GM23338 (cell line): ENCODE measurements around the gene TPSAB1. TPM values are rescaled to one million over a fixed set of nuclear protein-coding genes. Genes with fewer than 3 reads are reported as not detected.

Experiments
- ATAC-seq: fragments of 200-7000 bp; cut with Tn5 transposase; 3 replicates; pipeline ENCODE4 v1.9.1; 2020
- DNase-seq: peaks from one replicate; pipeline ENCODE4 v3.0.0-alpha.2; 2015; ENCODE audit warnings: low spot score
- H2AFZ ChIP-seq: fragments of 200-600 bp; sonication (generic); 2 replicates; pipeline ENCODE4 v1.8.0; 2016; ENCODE audit warnings: antibody characterized with exemption, mild to moderate bottlenecking, moderate library complexity
- H3F3A ChIP-seq: fragments of 200-600 bp; sonication (generic); replicated peaks from 2 replicates; pipeline ENCODE4 v1.8.0; 2017; ENCODE audit warnings: antibody characterized with exemption, mixed run types, low read depth
- H3K27ac ChIP-seq: fragments of 200-600 bp; sonication (generic); 2 replicates; pipeline ENCODE4 v1.6.1; 2016; ENCODE audit warnings: low read depth
- H3K27me3 ChIP-seq: fragments of 200-600 bp; sonication (generic); 2 replicates; pipeline ENCODE4 v1.8.0; 2016; ENCODE audit warnings: mild to moderate bottlenecking, mixed run types, moderate library complexity; ENCODE audit not compliant: insufficient read depth
- H3K36me3 ChIP-seq: fragments of 200-600 bp; sonication (generic); 2 replicates; pipeline ENCODE4 v1.8.0; 2016; ENCODE audit warnings: mild to moderate bottlenecking; ENCODE audit not compliant: insufficient read depth
- H3K4me1 ChIP-seq: fragments of 200-600 bp; sonication (generic); 2 replicates; pipeline ENCODE4 v1.8.0; 2016; ENCODE audit warnings: mild to moderate bottlenecking, moderate library complexity; ENCODE audit not compliant: insufficient read depth
- H3K4me2 ChIP-seq: fragments of 200-600 bp; sonication (generic); 2 replicates; pipeline ENCODE4 v1.7.1; 2017; ENCODE audit warnings: mixed run types
- H3K4me3 ChIP-seq: fragments of 200-600 bp; sonication (generic); 2 replicates; pipeline ENCODE4 v1.6.1; 2016; ENCODE audit warnings: mixed run types
- H3K79me2 ChIP-seq: fragments of 200-600 bp; sonication (generic); replicated peaks from 2 replicates; pipeline ENCODE4 v1.8.0; 2017; ENCODE audit warnings: mild to moderate bottlenecking; ENCODE audit not compliant: insufficient read depth
- H3K9me2 ChIP-seq: fragments of 200-600 bp; sonication (generic); 2 replicates; pipeline ENCODE4 v1.8.0; 2017; ENCODE audit not compliant: insufficient read depth
- H4K20me1 ChIP-seq: fragments of 200-600 bp; sonication (generic); replicated peaks from 2 replicates; pipeline ENCODE4 v1.8.0; 2017; ENCODE audit warnings: mild to moderate bottlenecking; ENCODE audit not compliant: insufficient read depth
- H3K27ac Mint-ChIP-seq: 2 replicates; pipeline ENCODE4 v1.8.0; 2020; ENCODE audit warnings: inconsistent platforms, mild to moderate bottlenecking, moderate library complexity, mixed read lengths
- H3K27me3 Mint-ChIP-seq: 3 replicates; pipeline ENCODE4 v1.8.0; 2022; ENCODE audit warnings: low read depth, mild to moderate bottlenecking, moderate library complexity, mixed read lengths, inconsistent platforms; ENCODE audit not compliant: insufficient read depth, poor library complexity
- H3K36me3 Mint-ChIP-seq: 3 replicates; pipeline ENCODE4 v1.8.0; 2021; ENCODE audit warnings: low read depth, mild to moderate bottlenecking, inconsistent platforms, moderate library complexity, mixed read lengths
- H3K4me1 Mint-ChIP-seq: 3 replicates; pipeline ENCODE4 v1.8.0; 2020; ENCODE audit warnings: mild to moderate bottlenecking, inconsistent platforms, mixed read lengths
- H3K4me3 Mint-ChIP-seq: 3 replicates; pipeline ENCODE4 v1.8.0; 2021; ENCODE audit warnings: moderate library complexity, mild to moderate bottlenecking, inconsistent platforms, mixed read lengths
- H3K9me3 Mint-ChIP-seq: 3 replicates; pipeline ENCODE4 v1.8.0; 2020; ENCODE audit warnings: moderate library complexity, mild to moderate bottlenecking, inconsistent platforms, mixed read lengths
- CREB1 ChIP-seq: fragments of 250-450 bp; sonication (Bioruptor Pico); IDR thresholded peaks from 2 replicates; pipeline ENCODE4 v1.5.0; 2020; ENCODE audit warnings: low read depth, mild to moderate bottlenecking, moderate library complexity
- EZH2 ChIP-seq: fragments of 200-600 bp; sonication (generic); IDR thresholded peaks from one replicate; pipeline ENCODE4 v1.8.0; 2017; ENCODE audit warnings: antibody characterized with exemption, mild to moderate bottlenecking, low read depth; ENCODE audit not compliant: unreplicated experiment
- EZH2phosphoT487 ChIP-seq: fragments of 200-600 bp; sonication (generic); IDR thresholded peaks from one replicate; pipeline ENCODE4 v1.8.1; 2018; ENCODE audit warnings: antibody characterized with exemption; ENCODE audit not compliant: unreplicated experiment
- JUNB ChIP-seq: IDR thresholded peaks from one replicate; pipeline ENCODE4 v1.6.1; 2016; ENCODE audit warnings: antibody characterized with exemption; ENCODE audit not compliant: unreplicated experiment
- POLR2AphosphoS5 ChIP-seq: IDR thresholded peaks from 2 replicates; pipeline ENCODE4 v1.6.1; 2016; ENCODE audit warnings: antibody characterized with exemption, low read depth
- polyA plus RNA-seq: library from polyadenylated mRNA; unstranded; fragments of >200 nt; fragmentation: Nextera tagmentation; extraction: Ambion mirVana; gene quantifications from 2 replicates; pipeline ENCODE4 v1.2.1, GENCODE V29; 2016
- total RNA-seq: library from RNA; depleted of rRNA; stranded (reverse); fragments of >200 nt; shearing (Covaris generic); gene quantifications from 2 replicates; pipeline ENCODE4 v1.2.3, GENCODE V29; 2014
- TF ChIP-seq, protein P1 (sequence below): fragments of 250-450 bp; sonication (Bioruptor Pico); IDR thresholded peaks from 2 replicates; pipeline ENCODE4 v1.5.0; 2020; ENCODE audit warnings: mild to moderate bottlenecking, moderate library complexity
- TF ChIP-seq, protein P2 (sequence below): IDR thresholded peaks from 2 replicates; pipeline ENCODE4 v1.6.1; 2016; ENCODE audit warnings: antibody characterized with exemption

TPSAB1 gene
- total and polyA plus RNA-seq, 2 experiments from 2014 or later = not detected

DNA sequence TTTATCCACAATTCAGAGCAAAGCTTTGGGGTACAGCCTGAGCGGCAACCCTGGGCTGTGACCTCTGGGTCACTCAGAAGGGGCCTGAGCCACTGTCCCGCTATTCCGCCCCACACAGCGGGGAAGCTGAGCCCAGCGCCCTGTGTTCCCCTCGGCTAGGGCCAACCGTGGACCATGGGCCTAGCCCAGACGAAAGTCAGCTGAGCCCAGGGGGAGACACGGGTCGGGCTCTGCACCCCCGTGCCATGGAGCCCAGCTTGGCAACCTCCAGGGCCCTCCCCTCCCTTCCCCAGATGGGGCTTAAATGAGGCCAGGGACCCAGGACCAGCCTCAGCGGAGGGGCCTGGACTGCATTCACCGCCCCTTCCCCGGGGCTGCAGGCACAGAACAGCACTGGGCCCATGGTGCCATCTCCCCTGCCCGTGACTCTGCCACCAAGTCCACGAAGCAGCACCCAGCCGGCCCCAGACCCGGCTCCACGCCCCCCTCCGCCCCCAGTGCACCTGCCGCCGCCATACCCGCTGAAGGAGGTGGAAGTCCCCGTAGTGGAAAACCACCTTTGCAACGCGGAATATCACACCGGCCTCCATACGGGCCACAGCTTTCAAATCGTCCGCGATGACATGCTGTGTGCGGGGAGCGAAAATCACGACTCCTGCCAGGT, 17.2 kb downstream of the TPSAB1 start (continued):
- TF ChIP-seq, protein P1, sequence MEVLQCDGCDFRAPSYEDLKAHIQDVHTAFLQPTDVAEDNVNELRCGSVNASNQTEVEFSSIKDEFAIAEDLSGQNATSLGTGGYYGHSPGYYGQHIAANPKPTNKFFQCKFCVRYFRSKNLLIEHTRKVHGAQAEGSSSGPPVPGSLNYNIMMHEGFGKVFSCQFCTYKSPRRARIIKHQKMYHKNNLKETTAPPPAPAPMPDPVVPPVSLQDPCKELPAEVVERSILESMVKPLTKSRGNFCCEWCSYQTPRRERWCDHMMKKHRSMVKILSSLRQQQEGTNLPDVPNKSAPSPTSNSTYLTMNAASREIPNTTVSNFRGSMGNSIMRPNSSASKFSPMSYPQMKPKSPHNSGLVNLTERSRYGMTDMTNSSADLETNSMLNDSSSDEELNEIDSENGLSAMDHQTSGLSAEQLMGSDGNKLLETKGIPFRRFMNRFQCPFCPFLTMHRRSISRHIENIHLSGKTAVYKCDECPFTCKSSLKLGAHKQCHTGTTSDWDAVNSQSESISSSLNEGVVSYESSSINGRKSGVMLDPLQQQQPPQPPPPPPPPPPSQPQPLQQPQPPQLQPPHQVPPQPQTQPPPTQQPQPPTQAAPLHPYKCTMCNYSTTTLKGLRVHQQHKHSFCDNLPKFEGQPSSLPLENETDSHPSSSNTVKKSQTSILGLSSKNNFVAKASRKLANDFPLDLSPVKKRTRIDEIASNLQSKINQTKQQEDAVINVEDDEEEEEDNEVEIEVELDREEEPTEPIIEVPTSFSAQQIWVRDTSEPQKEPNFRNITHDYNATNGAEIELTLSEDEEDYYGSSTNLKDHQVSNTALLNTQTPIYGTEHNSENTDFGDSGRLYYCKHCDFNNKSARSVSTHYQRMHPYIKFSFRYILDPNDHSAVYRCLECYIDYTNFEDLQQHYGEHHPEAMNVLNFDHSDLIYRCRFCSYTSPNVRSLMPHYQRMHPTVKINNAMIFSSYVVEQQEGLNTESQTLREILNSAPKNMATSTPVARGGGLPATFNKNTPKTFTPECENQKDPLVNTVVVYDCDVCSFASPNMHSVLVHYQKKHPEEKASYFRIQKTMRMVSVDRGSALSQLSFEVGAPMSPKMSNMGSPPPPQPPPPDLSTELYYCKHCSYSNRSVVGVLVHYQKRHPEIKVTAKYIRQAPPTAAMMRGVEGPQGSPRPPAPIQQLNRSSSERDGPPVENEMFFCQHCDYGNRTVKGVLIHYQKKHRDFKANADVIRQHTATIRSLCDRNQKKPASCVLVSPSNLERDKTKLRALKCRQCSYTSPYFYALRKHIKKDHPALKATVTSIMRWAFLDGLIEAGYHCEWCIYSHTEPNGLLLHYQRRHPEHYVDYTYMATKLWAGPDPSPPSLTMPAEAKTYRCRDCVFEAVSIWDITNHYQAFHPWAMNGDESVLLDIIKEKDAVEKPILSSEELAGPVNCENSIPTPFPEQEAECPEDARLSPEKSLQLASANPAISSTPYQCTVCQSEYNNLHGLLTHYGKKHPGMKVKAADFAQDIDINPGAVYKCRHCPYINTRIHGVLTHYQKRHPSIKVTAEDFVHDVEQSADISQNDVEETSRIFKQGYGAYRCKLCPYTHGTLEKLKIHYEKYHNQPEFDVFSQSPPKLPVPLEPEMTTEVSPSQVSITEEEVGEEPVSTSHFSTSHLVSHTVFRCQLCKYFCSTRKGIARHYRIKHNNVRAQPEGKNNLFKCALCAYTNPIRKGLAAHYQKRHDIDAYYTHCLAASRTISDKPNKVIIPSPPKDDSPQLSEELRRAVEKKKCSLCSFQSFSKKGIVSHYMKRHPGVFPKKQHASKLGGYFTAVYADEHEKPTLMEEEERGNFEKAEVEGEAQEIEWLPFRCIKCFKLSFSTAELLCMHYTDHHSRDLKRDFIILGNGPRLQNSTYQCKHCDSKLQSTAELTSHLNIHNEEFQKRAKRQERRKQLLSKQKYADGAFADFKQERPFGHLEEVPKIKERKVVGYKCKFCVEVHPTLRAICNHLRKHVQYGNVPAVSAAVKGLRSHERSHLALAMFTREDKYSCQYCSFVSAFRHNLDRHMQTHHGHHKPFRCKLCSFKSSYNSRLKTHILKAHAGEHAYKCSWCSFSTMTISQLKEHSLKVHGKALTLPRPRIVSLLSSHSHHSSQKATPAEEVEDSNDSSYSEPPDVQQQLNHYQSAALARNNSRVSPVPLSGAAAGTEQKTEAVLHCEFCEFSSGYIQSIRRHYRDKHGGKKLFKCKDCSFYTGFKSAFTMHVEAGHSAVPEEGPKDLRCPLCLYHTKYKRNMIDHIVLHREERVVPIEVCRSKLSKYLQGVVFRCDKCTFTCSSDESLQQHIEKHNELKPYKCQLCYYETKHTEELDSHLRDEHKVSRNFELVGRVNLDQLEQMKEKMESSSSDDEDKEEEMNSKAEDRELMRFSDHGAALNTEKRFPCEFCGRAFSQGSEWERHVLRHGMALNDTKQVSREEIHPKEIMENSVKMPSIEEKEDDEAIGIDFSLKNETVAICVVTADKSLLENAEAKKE = no peak
- TF ChIP-seq JUNB (no peak), EZH2phosphoT487 (no peak), POLR2AphosphoS5 (no peak), EZH2 (no peak)
- TF ChIP-seq, protein P2, sequence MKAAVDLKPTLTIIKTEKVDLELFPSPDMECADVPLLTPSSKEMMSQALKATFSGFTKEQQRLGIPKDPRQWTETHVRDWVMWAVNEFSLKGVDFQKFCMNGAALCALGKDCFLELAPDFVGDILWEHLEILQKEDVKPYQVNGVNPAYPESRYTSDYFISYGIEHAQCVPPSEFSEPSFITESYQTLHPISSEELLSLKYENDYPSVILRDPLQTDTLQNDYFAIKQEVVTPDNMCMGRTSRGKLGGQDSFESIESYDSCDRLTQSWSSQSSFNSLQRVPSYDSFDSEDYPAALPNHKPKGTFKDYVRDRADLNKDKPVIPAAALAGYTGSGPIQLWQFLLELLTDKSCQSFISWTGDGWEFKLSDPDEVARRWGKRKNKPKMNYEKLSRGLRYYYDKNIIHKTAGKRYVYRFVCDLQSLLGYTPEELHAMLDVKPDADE = no peak

DNA sequence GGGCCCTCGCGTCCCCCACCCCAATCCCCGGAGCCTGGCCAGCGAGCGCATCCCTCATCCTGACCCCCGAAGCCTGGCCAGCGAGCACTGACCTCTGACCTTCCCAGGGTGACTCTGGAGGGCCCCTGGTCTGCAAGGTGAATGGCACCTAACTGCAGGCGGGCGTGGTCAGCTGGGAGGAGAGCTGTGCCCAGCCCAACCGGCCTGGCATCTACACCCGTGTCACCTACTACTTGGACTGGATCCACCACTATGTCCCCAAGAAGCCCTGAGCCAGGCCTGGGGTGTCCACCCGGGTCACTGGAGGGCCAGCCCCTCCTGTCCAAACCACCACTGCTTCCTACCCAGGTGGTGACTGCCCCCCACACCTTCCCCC, 17.7 kb downstream of the TPSAB1 start:
- H3K4me3 Mint-ChIP-seq = no peak overlapping the region
- Histone ChIP-seq H3K9me2 (no peaks in the 10 kb centered on the region), H3K4me1 (no peaks in the 10 kb centered on the region), H3K36me3 (no peaks in the 10 kb centered on the region), H3K4me2 (no peak overlapping the region), H3K27me3 (no peaks in the 10 kb centered on the region), H3K27ac (no peak overlapping the region), H3K79me2 (no peaks in the 10 kb centered on the region), H3F3A (no peaks in the 10 kb centered on the region), H3K4me3 (no peak overlapping the region), H4K20me1 (0 out of 2 replicates have a peak, but pooled peaks cover 2% of the 10 kb centered on the region), H2AFZ (no peak overlapping the region)
- ATAC-seq = no peak
- peaks cover 11% of the 10 kb centered on the region for H3K4me1 Mint-ChIP-seq
- H3K36me3 Mint-ChIP-seq = no peaks in the 10 kb centered on the region
- H3K27me3 Mint-ChIP-seq = peaks cover 26% of the 10 kb centered on the region
- no peak overlapping the region for H3K27ac Mint-ChIP-seq
- DNase-seq = no peak
- no peaks in the 10 kb centered on the region for H3K9me3 Mint-ChIP-seq
- no peak for TF ChIP-seq CREB1
- TF ChIP-seq EZH2 = no peak
- TF ChIP-seq, protein P1 = no peak
